SU-DHL-6 (cell line): ENCODE measurements around the gene CDK14.

ENCODE experiments used
- H2AFZ ChIP-seq: fragments of 200-600 bp; sonication (generic); 2 replicates; pipeline ENCODE4 v1.6.1; 2014; ENCODE audit warnings: low read depth, mild to moderate bottlenecking, moderate library complexity, mixed read lengths, antibody characterized with exemption, low read length; ENCODE audit not compliant: severe bottlenecking
- H3F3A ChIP-seq: fragments of 200-600 bp; shearing (Covaris generic); 2 replicates; pipeline ENCODE4 v1.6.0; 2016; ENCODE audit warnings: antibody characterized with exemption, mild to moderate bottlenecking; ENCODE audit not compliant: insufficient read depth
- H3K27ac ChIP-seq: fragments of 200-600 bp; sonication (generic); 2 replicates; pipeline ENCODE4 v1.5.1; 2016; ENCODE audit warnings: low read depth, mild to moderate bottlenecking, low read length, moderate library complexity, mixed read lengths
- H3K27me3 ChIP-seq: fragments of 200-600 bp; sonication (generic), shearing (Covaris generic); 2 replicates; pipeline ENCODE4 v1.6.0; 2014; ENCODE audit warnings: mild to moderate bottlenecking, low read length
- H3K36me3 ChIP-seq: fragments of 200-600 bp; sonication (generic); 2 replicates; pipeline ENCODE4 v1.6.1; 2014; ENCODE audit warnings: mild to moderate bottlenecking, low read length, mixed read lengths
- H3K4me2 ChIP-seq: fragments of 300-600, 200-600 bp; shearing (Covaris generic), sonication (generic); 2 replicates; pipeline ENCODE4 v1.6.0; 2014; ENCODE audit warnings: low read length, low read depth, mild to moderate bottlenecking; ENCODE audit not compliant: poor library complexity, severe bottlenecking
- H3K4me3 ChIP-seq: fragments of 200-600 bp; sonication (generic); 2 replicates; pipeline ENCODE4 v1.5.1; 2014; ENCODE audit warnings: antibody characterized with exemption, low read length, mild to moderate bottlenecking, mixed read lengths; ENCODE audit not compliant: insufficient read depth, poor library complexity, severe bottlenecking
- H3K79me2 ChIP-seq: fragments of 200-600 bp; sonication (generic); 2 replicates; pipeline ENCODE4 v1.6.1; 2014; ENCODE audit warnings: mild to moderate bottlenecking, low read length, moderate library complexity; ENCODE audit not compliant: insufficient read depth
- H3K9ac ChIP-seq: fragments of 200-600 bp; sonication (generic); 2 replicates; pipeline ENCODE4 v1.7.0; 2014; ENCODE audit warnings: mild to moderate bottlenecking, low read length
- H3K9me2 ChIP-seq: fragments of 200-600 bp; sonication (generic); replicated peaks from 2 replicates; pipeline ENCODE4 v1.6.1; 2014; ENCODE audit warnings: low read length; ENCODE audit not compliant: insufficient read depth
- H3K9me3 ChIP-seq: fragments of 200-600 bp; sonication (generic); 2 replicates; pipeline ENCODE4 v1.6.1; 2014; ENCODE audit warnings: low read length, mixed read lengths; ENCODE audit not compliant: insufficient read depth
- H4K20me1 ChIP-seq: fragments of 200-600 bp; sonication (generic); 2 replicates; pipeline ENCODE4 v1.6.1; 2014; ENCODE audit warnings: low read depth, mild to moderate bottlenecking, antibody characterized with exemption, low read length, moderate library complexity, mixed read lengths
- CTCF ChIP-seq: fragments of 200-600 bp; sonication (generic); IDR thresholded peaks from one replicate; pipeline ENCODE4 v1.5.1; 2017; ENCODE audit warnings: antibody characterized with exemption, mild to moderate bottlenecking, low read length, moderate library complexity; ENCODE audit not compliant: insufficient read depth, poor library complexity, severe bottlenecking
- EZH2phosphoT487 ChIP-seq: fragments of 200-600 bp; sonication (generic), shearing (Covaris generic); conservative IDR thresholded peaks from 2 replicates; pipeline ENCODE4 v1.6.1; 2018; ENCODE audit warnings: mild to moderate bottlenecking, antibody characterized with exemption, low read length, moderate library complexity, mixed read lengths

CDK14 gene

GRCh38 chr7:90669492-90669891 lies 73.4 kb downstream of the CDK14 start:
- Histone ChIP-seq H3F3A (no peaks in the 10 kb centered on the region), H4K20me1 (no peaks in the 10 kb centered on the region), H3K9ac (no peak overlapping the region), H3K9me3 (no peaks in the 10 kb centered on the region), H3K36me3 (no peaks in the 10 kb centered on the region), H3K27me3 (no peaks in the 10 kb centered on the region), H3K9me2 (no peaks in the 10 kb centered on the region), H3K79me2 (no peaks in the 10 kb centered on the region), H3K4me2 (no peak overlapping the region), H3K27ac (no peak overlapping the region), H3K4me3 (no peak overlapping the region), H2AFZ (no peak overlapping the region)
- TF ChIP-seq EZH2phosphoT487 (no peak), CTCF (no peak)

- Histone ChIP-seq H2AFZ (no peak overlapping the region), H3F3A (no peaks in the 10 kb centered on the region), H3K79me2 (no peaks in the 10 kb centered on the region), H3K4me2 (no peak overlapping the region), H3K4me3 (no peak overlapping the region), H3K9ac (no peak overlapping the region), H3K27me3 (no peaks in the 10 kb centered on the region), H3K27ac (no peak overlapping the region), H3K9me2 (no peaks in the 10 kb centered on the region), H3K9me3 (no peaks in the 10 kb centered on the region), H4K20me1 (no peaks in the 10 kb centered on the region), H3K36me3 (no peaks in the 10 kb centered on the region)
- no peak for TF ChIP-seq EZH2phosphoT487
- no peak for TF ChIP-seq CTCF
Measured at GRCh38 chr7:90671571-90671970, 75.5 kb downstream of the CDK14 start.

GRCh38 chr7:90672210-90672609 lies 76.1 kb downstream of the CDK14 start:
- H3F3A ChIP-seq = no peaks in the 10 kb centered on the region
- no peaks in the 10 kb centered on the region for H3K9me2 ChIP-seq
- H3K27me3 ChIP-seq = no peaks in the 10 kb centered on the region
- H3K4me3 ChIP-seq = no peak overlapping the region
- H3K79me2 ChIP-seq = no peaks in the 10 kb centered on the region
- no peak overlapping the region for H3K27ac ChIP-seq
- no peak overlapping the region for H3K9ac ChIP-seq
- TF ChIP-seq CTCF (no peak), EZH2phosphoT487 (no peak)
- no peaks in the 10 kb centered on the region for H3K36me3 ChIP-seq
- H2AFZ ChIP-seq = no peak overlapping the region
- H3K4me2 ChIP-seq = no peak overlapping the region
- H3K9me3 ChIP-seq = no peaks in the 10 kb centered on the region
- H4K20me1 ChIP-seq = no peaks in the 10 kb centered on the region

GRCh38 chr7:90674625-90675024 lies 78.5 kb downstream of the CDK14 start:
- Histone ChIP-seq H3K4me3 (no peak overlapping the region), H3K79me2 (no peaks in the 10 kb centered on the region), H3K9me3 (no peaks in the 10 kb centered on the region), H3K27ac (no peak overlapping the region), H3K9ac (no peak overlapping the region), H2AFZ (no peak overlapping the region), H3F3A (no peaks in the 10 kb centered on the region), H3K27me3 (no peaks in the 10 kb centered on the region), H3K9me2 (no peaks in the 10 kb centered on the region), H3K4me2 (no peak overlapping the region), H4K20me1 (no peaks in the 10 kb centered on the region), H3K36me3 (no peaks in the 10 kb centered on the region)
- TF ChIP-seq CTCF = no peak
- TF ChIP-seq EZH2phosphoT487 = no peak
